Kidney glomerular epithelial cell (primary cell): ENCODE data around the gene CCDC80.

Source experiments
- DNase-seq: peaks from one replicate; lab custom pipeline; 2025; lab: John Stamatoyannopoulos, UW

CCDC80 gene

GRCh38 chr3:112654979-112655378, 14.0 kb upstream of the CCDC80 start:
- peak; percentile 27 for DNase-seq

GRCh38 chr3:112654492-112654891, 13.5 kb upstream of the CCDC80 start:
- DNase-seq, result no peak

- peak; percentile 81 for DNase-seq
These were observed 12.9 kb upstream of the CCDC80 start for GRCh38 chr3:112653881-112654300.

- DNase-seq, result peak; percentile 90
These were observed 12.4 kb upstream of the CCDC80 start for GRCh38 chr3:112653209-112653871.

- DNase-seq, result peak; percentile 40
These were observed 10.6 kb upstream of the CCDC80 start for GRCh38 chr3:112651516-112651915.

GRCh38 chr3:112651071-112651470, 10.1 kb upstream of the CCDC80 start:
- DNase-seq, result no peak

- no peak for DNase-seq
These were observed 9.5 kb upstream of the CCDC80 start for GRCh38 chr3:112650482-112650881.

- DNase-seq, result peak; percentile 86
These were observed 8.5 kb upstream of the CCDC80 start for GRCh38 chr3:112649478-112649735.

- DNase-seq, result peak; percentile 97
These were observed 6.2 kb upstream of the CCDC80 start for GRCh38 chr3:112647122-112647521.

GRCh38 chr3:112646623-112647022, 5.7 kb upstream of the CCDC80 start:
- DNase-seq, result peak; percentile 37

- no peak for DNase-seq
These were observed 3.5 kb upstream of the CCDC80 start for GRCh38 chr3:112644453-112644852.

- DNase-seq, result no peak
These were observed 2.8 kb upstream of the CCDC80 start for GRCh38 chr3:112643621-112644240.

GRCh38 chr3:112642912-112643506, 2.1 kb upstream of the CCDC80 start:
- peak; percentile 88 for DNase-seq

- peak; percentile 74 for DNase-seq
These were observed 540 bp downstream of the CCDC80 start for GRCh38 chr3:112640276-112640929.

- no peak for DNase-seq
These were observed 1.3 kb downstream of the CCDC80 start for GRCh38 chr3:112639455-112640225.

- DNase-seq, result no peak
These were observed 2.5 kb downstream of the CCDC80 start for GRCh38 chr3:112638327-112639020.

GRCh38 chr3:112637700-112638099, 3.2 kb downstream of the CCDC80 start:
- DNase-seq, result no peak

GRCh38 chr3:112635674-112636073, 5.3 kb downstream of the CCDC80 start:
- DNase-seq, result peak; percentile 54

GRCh38 chr3:112634786-112635541, 6.0 kb downstream of the CCDC80 start:
- DNase-seq, result no peak

GRCh38 chr3:112633757-112634156, 7.2 kb downstream of the CCDC80 start:
- DNase-seq, result no peak

GRCh38 chr3:112633191-112633590, 7.8 kb downstream of the CCDC80 start:
- DNase-seq, result no peak
